HG03571 (cell line): ENCODE results near the gene PKN2.
"Not testable (repeated sequence)": the region's sequence is repeated elsewhere in the genome, so short reads cannot be mapped to it uniquely, and the experiment has no call there.

Experiments used
- ATAC-seq: cut with Tn5 transposase; IDR thresholded peaks from one replicate; pipeline ENCODE4 v1.9.1; 2021; ENCODE audit not compliant: unreplicated experiment

PKN2 gene

GRCh38 chr1:88876573-88877365 lies 192.7 kb downstream of the PKN2 start:
- no peak for ATAC-seq

DNA sequence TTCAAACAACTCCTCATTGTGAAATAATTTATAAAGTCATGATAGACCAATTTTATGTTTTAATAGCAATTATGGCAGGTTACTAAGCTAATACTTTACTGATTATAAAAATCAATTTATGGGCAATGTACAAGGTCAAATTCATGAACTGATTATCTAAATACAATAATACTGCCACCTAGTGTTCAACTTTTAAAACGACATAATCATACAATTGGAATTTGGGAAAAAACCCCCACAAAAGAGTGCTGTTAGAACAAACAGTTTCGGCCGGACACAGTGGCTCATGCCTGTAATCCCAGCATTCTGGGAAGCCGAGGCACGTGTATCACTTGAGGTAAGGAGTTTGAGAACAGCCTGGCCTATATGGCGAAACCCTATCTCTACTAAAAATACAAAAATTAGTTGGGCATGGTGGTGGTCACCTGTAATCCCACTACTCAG lies 193.3 kb downstream of the PKN2 start:
- ATAC-seq, result no peak

GRCh38 chr1:88877911-88878310 lies 193.8 kb downstream of the PKN2 start:
- ATAC-seq, result no peak

GRCh38 chr1:88878731-88879130 lies 194.7 kb downstream of the PKN2 start:
- ATAC-seq, result no peak

- not testable (repeated sequence) for ATAC-seq
Measured at GRCh38 chr1:88880717-88881116, 196.6 kb downstream of the PKN2 start.

GRCh38 chr1:88883156-88883555 lies 199.1 kb downstream of the PKN2 start:
- no peak for ATAC-seq
